ENCODE results near the gene GAB4.
A peak's percentile ranks its signal among the peaks of the same experiment; 100 is the strongest.
"Not testable (repeated sequence)": the region's sequence is repeated elsewhere in the genome, so short reads cannot be mapped to it uniquely, and the experiment has no call there.

GAB4 gene

DNA sequence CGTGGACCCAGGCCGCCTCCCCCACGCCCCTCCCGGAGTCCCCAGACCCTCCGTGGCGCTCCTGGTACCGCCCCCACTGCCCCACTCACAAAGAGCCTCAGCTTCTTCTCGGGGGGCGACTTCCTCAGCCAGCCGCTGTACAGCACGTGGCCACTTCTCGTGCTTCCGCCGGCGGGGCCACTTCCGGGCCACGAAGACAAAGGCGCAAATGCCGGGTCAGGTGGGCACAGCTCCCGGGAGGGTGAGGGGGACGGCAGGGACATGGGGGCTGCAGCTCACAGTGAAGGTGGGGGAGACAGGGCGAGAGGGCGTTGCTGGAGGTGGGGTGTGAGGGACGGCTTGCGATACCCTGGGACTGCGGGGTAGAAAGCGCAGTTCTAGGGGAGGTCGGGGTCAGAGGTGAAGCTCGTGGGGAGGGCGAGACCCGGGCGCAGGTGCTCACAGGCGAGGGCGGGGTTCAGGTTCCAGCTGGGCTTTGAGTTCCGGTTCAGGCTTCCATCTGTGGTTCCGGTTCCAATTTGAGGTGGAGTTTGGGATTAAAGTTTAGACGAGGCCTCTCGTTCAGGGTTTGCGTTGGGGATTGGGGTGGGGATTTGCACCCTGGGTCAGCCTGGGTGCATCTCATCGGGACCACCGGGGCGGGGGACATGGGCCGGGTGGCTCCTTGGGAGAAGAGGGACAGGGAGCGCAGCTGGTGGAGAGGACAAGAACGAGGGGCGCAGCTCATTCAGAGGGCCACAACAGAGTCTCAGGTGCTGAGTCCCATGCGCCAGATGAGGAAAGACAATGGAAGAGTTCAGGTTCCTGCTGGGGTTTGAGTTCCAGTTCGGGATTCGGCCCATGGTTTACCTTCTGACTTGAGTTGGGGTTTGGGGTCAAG lies at the start of gene GAB4:
TSS of gene GAB4 (minus strand) at position 371 of the 880 bp plus-strand sequence. CDS start at position 263, 108 bp downstream.
- no peaks in the 10 kb centered on the region; the same call in 1 of the 2 replicates for H3K9me3 ChIP-seq (ENCODE audit: insufficient read depth, low read depth, low read length)
- peaks cover 45% of the 10 kb centered on the region for H3K27me3 ChIP-seq (ENCODE audit: insufficient read depth, low read length)
- H3K4me1 ChIP-seq (ENCODE audit: insufficient read depth, low read length) = no peaks in the 10 kb centered on the region
- H3K27ac ChIP-seq (ENCODE audit: low read length) = no peak within 1 kb of the TSS
- H3K4me3 ChIP-seq (ENCODE audit: low read length) = peak within 1 kb of the TSS; percentile 58; the same call in 1 of the 2 replicates
- H3K9ac ChIP-seq (ENCODE audit: low read depth, low read length) = no peak within 1 kb of the TSS
- H3K36me3 ChIP-seq (ENCODE audit: insufficient read depth, low read depth, low read length) = no peaks in the 10 kb centered on the region

DNA sequence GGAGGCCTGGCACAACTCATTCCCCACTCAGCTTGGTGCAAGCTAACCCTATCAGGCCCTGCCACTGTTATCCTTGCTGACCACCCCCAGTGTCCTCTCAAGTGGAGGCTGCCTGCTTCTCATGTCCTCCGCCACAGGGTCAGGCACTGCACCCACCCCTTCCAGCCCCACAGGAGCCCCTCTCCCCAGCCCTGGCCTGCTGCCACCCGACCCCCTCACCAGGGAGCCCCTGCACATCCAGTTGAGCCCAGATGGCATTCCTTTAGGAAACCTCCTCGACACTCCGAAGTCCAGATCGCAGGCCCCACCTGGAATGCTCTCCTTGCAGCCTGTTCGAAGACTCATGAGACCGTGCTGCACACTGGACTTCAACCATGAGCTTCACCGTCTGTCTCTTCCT lies 48.8 kb upstream of the GAB4 start:
- Histone ChIP-seq H3K27me3 (ENCODE audit: insufficient read depth, low read length) (no peaks in the 10 kb centered on the region), H3K9ac (ENCODE audit: low read depth, low read length) (no peak overlapping the region)

GRCh38 chr22:17056058-17056457 lies 48.0 kb upstream of the GAB4 start:
- Histone ChIP-seq H3K4me3 (ENCODE audit: low read length) (no peak overlapping the region), H3K27me3 (ENCODE audit: insufficient read depth, low read length) (no peaks in the 10 kb centered on the region), H3K9me3 (ENCODE audit: insufficient read depth, low read depth, low read length) (no peaks in the 10 kb centered on the region), H3K36me3 (ENCODE audit: insufficient read depth, low read depth, low read length) (no peaks in the 10 kb centered on the region), H3K4me1 (ENCODE audit: insufficient read depth, low read length) (no peaks in the 10 kb centered on the region), H3K27ac (ENCODE audit: low read length) (no peak overlapping the region), H3K9ac (ENCODE audit: low read depth, low read length) (no peak overlapping the region)

More for the DNA sequence above, 48.8 kb upstream of the GAB4 start:
- H3K36me3 ChIP-seq (ENCODE audit: insufficient read depth, low read depth, low read length) = no peaks in the 10 kb centered on the region
- H3K9me3 ChIP-seq (ENCODE audit: insufficient read depth, low read depth, low read length) = no peaks in the 10 kb centered on the region
- no peak overlapping the region for H3K27ac ChIP-seq (ENCODE audit: low read length)
- no peak overlapping the region for H3K4me3 ChIP-seq (ENCODE audit: low read length)
- no peaks in the 10 kb centered on the region for H3K4me1 ChIP-seq (ENCODE audit: insufficient read depth, low read length)

GRCh38 chr22:17047656-17048055 lies 39.6 kb upstream of the GAB4 start:
- Histone ChIP-seq H3K9ac (ENCODE audit: low read depth, low read length) (no peak overlapping the region), H3K9me3 (ENCODE audit: insufficient read depth, low read depth, low read length) (no peaks in the 10 kb centered on the region), H3K27me3 (ENCODE audit: insufficient read depth, low read length) (no peaks in the 10 kb centered on the region), H3K4me1 (ENCODE audit: insufficient read depth, low read length) (no peaks in the 10 kb centered on the region), H3K36me3 (ENCODE audit: insufficient read depth, low read depth, low read length) (no peaks in the 10 kb centered on the region), H3K27ac (ENCODE audit: low read length) (no peak overlapping the region), H3K4me3 (ENCODE audit: low read length) (no peak overlapping the region)

DNA sequence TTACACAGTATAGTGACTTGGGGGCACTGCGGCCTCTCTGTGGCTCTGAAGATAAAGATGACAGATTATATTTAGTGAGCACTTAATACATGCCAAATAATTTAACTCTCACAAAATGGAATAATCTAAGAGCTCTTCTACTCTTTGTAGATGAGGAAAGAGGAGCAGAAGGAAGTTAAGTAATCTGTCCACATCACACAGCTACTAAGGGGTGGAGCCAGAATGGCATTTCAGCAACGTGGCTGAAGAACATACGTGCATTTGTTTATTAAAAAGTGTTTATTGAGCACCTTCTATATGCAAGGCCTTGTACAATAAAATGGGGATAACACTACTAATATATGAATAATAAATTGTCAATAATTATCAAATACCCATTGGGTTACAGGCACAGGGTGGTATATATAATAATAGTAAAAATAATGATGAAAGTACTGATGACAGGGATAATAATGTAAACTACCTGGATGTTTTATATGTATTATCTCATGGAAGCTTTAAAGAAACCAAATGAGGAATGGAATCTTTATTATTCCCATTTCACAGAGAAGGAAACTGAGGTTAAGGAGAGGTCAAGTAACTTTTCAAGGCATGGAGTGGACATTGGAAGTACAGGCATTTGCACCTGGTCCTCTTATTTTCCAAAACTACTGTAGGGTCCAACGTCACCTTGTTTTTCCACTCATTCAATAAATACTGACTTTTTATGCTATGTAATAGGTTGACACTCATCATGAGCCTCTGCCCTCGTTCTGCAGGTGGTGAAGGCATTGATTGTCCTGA lies 38.7 kb upstream of the GAB4 start:
- H3K36me3 ChIP-seq (ENCODE audit: insufficient read depth, low read depth, low read length) = no peaks in the 10 kb centered on the region
- no peak overlapping the region for H3K4me3 ChIP-seq (ENCODE audit: low read length)
- no peaks in the 10 kb centered on the region for H3K9me3 ChIP-seq (ENCODE audit: insufficient read depth, low read depth, low read length)

GRCh38 chr22:17043521-17043920 lies 35.5 kb upstream of the GAB4 start:
- no peak overlapping the region for H3K9ac ChIP-seq (ENCODE audit: low read depth, low read length)
- H3K36me3 ChIP-seq (ENCODE audit: insufficient read depth, low read depth, low read length) = no peaks in the 10 kb centered on the region
- H3K27me3 ChIP-seq (ENCODE audit: insufficient read depth, low read length) = no peaks in the 10 kb centered on the region; the same call in 1 of the 2 replicates
- H3K27ac ChIP-seq (ENCODE audit: low read length) = no peak overlapping the region
- H3K4me1 ChIP-seq (ENCODE audit: insufficient read depth, low read length) = no peaks in the 10 kb centered on the region
- no peak overlapping the region for H3K4me3 ChIP-seq (ENCODE audit: low read length)
- no peaks in the 10 kb centered on the region for H3K9me3 ChIP-seq (ENCODE audit: insufficient read depth, low read depth, low read length)

More for the DNA sequence above, 38.7 kb upstream of the GAB4 start:
- H3K27me3 ChIP-seq (ENCODE audit: insufficient read depth, low read length) = no peaks in the 10 kb centered on the region
- H3K9ac ChIP-seq (ENCODE audit: low read depth, low read length) = no peak overlapping the region
- no peaks in the 10 kb centered on the region for H3K4me1 ChIP-seq (ENCODE audit: insufficient read depth, low read length)
- H3K27ac ChIP-seq (ENCODE audit: low read length) = no peak overlapping the region

- H3K4me3 ChIP-seq (ENCODE audit: low read length); H3K9me3 ChIP-seq (ENCODE audit: insufficient read depth, low read depth, low read length); H3K36me3 ChIP-seq (ENCODE audit: insufficient read depth, low read depth, low read length); H3K4me1 ChIP-seq (ENCODE audit: insufficient read depth, low read length); H3K9ac ChIP-seq (ENCODE audit: low read depth, low read length); H3K27ac ChIP-seq (ENCODE audit: low read length): not testable (repeated sequence)
- peaks cover 14% of the 10 kb centered on the region; the same call in 1 of the 2 replicates for H3K27me3 ChIP-seq (ENCODE audit: insufficient read depth, low read length)
Observed at GRCh38 chr22:17036842-17037711, 29.1 kb upstream of the GAB4 start.

DNA sequence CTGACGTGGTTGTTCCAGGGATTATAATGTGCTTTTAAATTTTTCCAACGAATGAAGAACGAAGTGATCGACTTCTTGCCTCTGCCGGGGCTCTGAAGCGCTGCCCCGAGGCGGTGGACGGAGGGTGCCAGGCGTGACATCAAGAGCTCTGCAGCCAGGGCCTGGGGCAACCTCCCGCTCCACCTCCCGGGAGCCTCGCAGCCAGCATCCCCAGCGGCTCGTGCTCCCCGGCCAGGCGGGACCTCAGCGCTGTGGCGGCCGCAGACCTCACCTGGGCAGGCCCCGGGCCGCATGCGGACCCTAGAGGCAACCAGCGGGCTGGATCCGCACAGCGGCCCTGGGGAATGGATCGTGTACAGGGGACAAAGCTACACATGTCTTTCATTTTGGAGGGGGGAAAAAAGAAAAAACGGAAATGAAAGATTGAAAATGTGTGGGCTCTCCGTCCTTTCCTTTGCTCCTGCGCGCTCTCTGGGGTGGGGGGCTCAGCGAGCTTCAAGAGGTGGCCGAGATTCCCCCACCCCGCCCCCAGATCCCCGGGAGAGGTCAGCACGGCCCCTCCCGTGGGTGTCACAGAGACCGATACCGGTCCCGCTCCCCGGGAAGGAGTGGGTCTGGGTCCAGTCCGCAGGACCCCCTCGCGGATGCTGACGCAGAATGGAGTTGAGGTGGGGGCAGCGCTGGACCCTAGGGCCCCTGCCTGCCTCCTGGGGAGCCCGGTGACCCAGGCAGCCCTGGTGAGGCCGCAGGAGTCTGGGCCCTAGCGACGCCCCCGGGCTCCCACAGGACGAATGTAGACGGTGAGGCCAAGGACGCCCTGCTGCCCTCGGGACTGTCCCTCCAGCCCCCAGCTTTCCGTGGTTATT lies 28.2 kb upstream of the GAB4 start:
- not testable (repeated sequence) for H3K9ac ChIP-seq (ENCODE audit: low read depth, low read length); H3K9me3 ChIP-seq (ENCODE audit: insufficient read depth, low read depth, low read length); H3K36me3 ChIP-seq (ENCODE audit: insufficient read depth, low read depth, low read length); H3K4me3 ChIP-seq (ENCODE audit: low read length); H3K4me1 ChIP-seq (ENCODE audit: insufficient read depth, low read length); H3K27ac ChIP-seq (ENCODE audit: low read length)
- peaks cover 14% of the 10 kb centered on the region; the same call in 1 of the 2 replicates for H3K27me3 ChIP-seq (ENCODE audit: insufficient read depth, low read length)

- no peak overlapping the region for H3K4me3 ChIP-seq (ENCODE audit: low read length)
- no peaks in the 10 kb centered on the region for H3K4me1 ChIP-seq (ENCODE audit: insufficient read depth, low read length)
- H3K27ac ChIP-seq (ENCODE audit: low read length) = no peak overlapping the region
- no peak overlapping the region for H3K9ac ChIP-seq (ENCODE audit: low read depth, low read length)
- H3K36me3 ChIP-seq (ENCODE audit: insufficient read depth, low read depth, low read length) = no peaks in the 10 kb centered on the region
- H3K9me3 ChIP-seq (ENCODE audit: insufficient read depth, low read depth, low read length) = no peaks in the 10 kb centered on the region
- peaks cover 14% of the 10 kb centered on the region; the same call in 1 of the 2 replicates for H3K27me3 ChIP-seq (ENCODE audit: insufficient read depth, low read length)
Observed at GRCh38 chr22:17035246-17035645, 27.2 kb upstream of the GAB4 start.

GRCh38 chr22:17034532-17034931 lies 26.5 kb upstream of the GAB4 start:
- H3K4me1 ChIP-seq (ENCODE audit: insufficient read depth, low read length); H3K36me3 ChIP-seq (ENCODE audit: insufficient read depth, low read depth, low read length); H3K9ac ChIP-seq (ENCODE audit: low read depth, low read length); H3K27ac ChIP-seq (ENCODE audit: low read length); H3K4me3 ChIP-seq (ENCODE audit: low read length); H3K9me3 ChIP-seq (ENCODE audit: insufficient read depth, low read depth, low read length): not testable (repeated sequence)
- H3K27me3 ChIP-seq (ENCODE audit: insufficient read depth, low read length) = peaks cover 14% of the 10 kb centered on the region; the same call in 1 of the 2 replicates
